GM18505 (cell line): Measurements from ENCODE around the gene RAB3D.
"Not testable (repeated sequence)": the region's sequence is repeated elsewhere in the genome, so short reads cannot be mapped to it uniquely, and the experiment has no call there.

ENCODE experiments used
- ATAC-seq: cut with Tn5 transposase; IDR thresholded peaks from one replicate; pipeline ENCODE4 v1.9.1; 2021; ENCODE audit not compliant: unreplicated experiment
- POLR2A ChIP-seq: IDR thresholded peaks from 4 replicates; pipeline ENCODE4 v1.6.1; 2011; ENCODE audit warnings: borderline replicate concordance; ENCODE audit not compliant: insufficient read depth, insufficient read length; ENCODE audit errors: extremely low read depth

Gene RAB3D

DNA sequence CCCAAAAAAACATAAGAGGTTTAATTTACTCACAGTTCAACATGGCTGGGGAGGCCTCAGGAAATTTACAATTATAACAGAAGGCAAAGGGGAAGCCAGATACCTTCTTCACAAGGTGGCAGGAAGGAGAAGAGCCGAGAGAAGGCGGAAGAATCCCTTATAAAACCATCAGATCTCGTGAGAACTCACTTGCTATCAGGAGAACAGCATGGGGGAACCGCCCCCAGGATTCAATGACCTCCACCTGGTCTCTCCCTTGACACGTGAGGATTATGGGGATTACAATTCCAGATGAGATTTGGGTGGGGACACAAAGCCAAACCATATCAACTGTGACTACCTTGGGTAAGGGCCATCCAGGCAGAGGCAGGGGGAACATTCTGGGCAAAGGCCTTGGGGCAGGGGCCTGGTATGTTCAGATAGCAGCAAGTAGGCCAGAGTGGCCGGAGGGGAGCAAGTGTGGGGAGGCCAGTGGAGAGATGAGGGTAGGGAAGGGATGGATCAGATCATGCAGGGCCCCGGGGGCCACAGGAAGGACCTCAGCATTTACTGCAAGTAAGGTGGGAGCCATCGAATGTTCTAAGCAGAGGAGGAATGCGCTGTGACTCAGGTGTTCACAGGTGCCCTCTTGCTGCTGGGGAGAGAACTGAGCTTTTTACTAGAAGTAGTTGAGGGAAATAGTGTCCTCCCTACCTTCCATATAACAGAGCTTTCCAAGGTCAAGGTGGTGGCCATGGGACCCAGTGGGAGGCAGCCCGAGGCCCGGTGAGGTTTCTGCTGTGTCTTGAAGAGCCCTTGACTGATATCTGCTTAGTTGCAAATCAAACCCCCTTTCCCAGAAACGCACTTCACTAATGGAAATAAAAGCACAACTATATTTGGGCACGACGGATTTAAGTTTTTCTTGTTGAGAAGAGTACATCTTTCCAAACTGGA lies 18.0 kb downstream of the RAB3D start:
- ATAC-seq: no peak
- TF ChIP-seq POLR2A: no peak

DNA sequence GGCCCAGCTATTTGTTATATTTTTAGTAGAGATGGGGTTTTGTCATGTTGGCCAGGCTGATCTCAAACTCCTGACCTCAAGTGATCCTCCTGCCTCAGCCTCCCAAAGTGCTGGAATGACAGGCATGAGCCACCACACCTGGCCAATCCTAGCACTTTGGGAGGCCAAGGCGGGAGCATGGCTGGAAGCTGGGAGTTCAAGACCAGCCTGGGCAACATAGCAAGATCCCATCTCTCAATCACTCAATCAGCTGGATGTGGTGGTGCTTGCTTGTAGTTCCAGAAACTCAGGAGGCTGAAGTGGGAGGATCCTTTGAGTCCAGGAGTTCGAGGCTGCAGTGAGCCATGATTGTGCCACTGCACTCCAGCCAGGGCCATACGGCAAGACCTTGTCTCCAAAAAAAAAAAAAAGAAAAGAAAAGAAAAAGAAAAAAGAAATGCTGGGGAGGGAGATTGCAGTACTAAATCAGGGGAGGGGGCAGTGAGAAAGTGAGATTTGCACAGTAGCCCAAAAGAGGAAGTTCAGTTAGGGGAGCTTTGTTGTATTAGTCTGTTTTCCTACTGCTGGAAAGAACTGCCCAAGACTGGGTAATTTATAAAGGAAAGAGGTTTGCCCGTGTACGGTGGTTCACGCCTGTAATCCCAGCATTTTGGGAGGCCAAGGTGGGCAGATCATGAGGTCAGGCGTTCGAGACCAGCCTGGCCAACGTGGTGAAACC lies 19.0 kb downstream of the RAB3D start:
- not testable (repeated sequence) for ATAC-seq

DNA sequence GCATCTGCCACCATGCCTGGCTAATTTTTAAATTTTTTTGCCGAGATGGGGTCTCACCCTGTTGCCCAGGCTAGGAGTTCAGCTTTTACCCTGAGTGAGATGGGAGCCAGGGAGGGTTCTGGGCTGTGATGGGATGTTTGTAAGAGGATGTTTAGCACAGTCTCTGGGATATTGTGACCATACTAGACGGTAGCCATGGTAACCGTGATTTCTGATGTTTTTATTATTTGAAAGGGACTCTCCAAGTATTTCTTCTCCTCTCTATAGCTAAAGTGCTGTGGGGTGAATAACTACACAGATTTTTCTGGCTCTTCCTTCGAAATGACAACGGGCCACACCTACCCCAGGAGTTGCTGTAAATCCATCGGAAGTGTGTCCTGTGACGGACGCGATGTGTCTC lies 33.1 kb downstream of the RAB3D start:
- no peak for ATAC-seq
- no peak for TF ChIP-seq POLR2A

DNA sequence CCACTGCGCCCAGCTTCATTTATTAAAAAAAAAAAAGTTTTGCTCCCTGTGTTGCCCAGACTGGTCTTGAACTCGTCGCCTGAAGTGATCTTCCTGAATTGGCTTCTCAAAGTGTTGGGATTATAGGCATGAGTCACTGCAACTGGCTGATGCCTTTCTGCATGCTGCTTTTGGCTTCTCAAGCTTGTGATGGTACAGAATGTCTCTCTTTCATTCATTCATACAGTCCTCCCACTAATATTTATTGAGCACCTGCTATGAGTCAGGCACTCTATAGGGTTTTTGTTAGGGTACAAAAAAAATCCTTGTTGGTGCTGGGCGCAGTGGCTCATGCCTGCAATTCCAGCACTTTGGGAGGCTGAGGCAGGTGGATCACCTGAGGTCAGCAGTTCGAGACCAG lies 34.5 kb downstream of the RAB3D start:
- no peak for TF ChIP-seq POLR2A
- no peak for ATAC-seq

DNA sequence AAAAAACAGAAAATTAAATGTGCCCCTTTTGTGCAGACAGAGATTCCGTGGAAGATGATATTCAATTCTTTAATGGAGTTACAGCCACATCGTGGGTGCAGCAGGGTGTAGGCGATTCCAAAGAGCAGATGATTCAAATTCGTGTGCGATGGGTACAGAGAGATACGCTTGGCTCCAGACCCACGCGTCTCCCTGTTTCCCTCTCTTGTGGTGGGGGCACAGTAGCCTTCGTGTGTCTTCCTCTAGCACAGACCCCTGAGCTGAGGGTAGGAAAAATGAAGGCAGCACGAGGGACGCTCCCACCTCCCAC lies 38.7 kb downstream of the RAB3D start:
- no peak for TF ChIP-seq POLR2A
- ATAC-seq: no peak

DNA sequence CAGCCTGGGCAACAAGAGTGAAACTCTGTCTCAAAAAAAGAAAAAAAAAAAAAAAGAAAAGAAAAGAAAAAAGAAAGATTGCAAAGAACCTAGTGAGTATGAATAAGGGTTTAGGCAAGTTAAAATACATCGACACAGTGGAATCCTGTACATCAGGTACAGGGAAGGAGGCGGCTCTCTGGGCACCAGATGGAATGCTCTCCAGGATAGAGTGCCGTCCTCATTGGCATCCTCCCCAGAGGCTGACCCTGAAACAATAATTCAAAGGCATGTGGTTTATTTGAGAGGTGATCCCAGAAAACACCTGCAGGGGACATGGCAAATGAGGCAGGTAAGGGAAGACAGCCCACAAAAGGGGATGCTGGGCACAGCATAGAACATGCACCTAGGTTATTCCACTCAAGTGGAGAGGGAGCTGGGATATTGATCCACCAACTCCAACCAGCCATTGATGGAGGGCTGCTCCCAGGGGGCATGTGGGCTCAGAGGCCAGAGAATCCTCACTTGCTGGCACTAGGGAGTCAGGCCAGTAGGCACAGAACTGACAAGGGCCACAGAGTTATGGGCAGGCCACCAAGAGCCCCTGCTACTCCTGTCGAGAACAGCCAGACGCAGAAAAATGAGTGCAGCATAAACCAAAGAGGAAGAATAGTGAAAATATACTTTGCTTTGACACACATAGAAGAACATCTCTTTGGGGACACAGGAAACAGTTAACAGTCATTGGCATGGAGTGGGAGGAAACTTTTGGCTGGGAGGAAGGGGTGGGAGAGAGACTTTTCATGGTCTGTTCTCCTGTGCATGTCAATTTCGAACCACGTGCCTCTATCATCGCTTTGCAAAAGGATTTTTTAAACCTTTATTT lies 39.3 kb downstream of the RAB3D start:
- ATAC-seq: no peak
- TF ChIP-seq POLR2A: no peak

DNA sequence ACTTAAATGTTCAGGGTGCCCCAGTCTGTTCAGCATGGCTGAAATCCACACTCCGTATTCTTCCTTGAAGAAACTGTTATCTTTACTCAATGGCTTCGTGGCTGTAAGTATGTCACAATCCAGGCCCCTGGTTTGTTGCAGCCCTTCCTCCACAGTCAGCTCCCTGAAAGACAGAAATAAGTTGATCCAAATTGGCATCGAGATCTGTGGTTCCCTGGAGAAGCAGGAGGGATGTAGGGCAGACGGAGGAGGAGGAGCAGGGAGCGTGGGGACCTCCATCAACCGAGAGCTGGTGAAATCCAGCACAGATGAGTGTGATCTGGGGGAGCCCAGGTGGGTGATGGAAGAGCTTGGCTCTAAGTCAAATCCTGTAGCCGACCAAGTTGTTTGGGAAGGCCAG lies 43.2 kb downstream of the RAB3D start:
- ATAC-seq: no peak
- no peak for TF ChIP-seq POLR2A

DNA sequence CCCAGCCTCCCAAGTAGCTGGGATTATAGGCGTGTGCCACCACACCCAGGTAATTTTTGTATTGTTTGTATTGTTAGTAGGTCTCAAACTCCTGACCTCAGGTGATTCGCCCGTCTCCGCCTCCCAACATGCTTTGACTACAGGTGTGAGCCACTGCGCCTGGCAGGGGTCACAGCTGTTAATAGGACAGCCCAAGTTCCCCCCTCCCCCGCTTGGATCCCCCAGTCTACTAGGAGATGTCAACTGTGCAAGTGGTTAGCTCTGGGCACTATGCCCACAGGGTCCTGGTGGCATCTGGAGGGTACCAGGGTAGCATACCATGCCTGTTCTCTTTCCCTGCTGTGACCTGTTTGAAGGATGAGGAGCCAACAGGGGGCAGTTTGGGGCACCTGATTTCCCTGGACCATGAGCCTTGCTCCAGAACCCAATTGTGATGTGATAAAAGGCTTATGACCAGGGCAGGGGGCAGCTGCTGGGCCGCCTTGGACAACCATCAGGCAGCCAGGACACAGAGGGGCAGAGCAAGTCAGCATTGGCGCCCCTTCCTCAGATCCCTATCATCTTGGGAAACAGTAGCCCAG lies 43.7 kb downstream of the RAB3D start, which contains the start of gene TSPAN16:
Gene TSPAN16, plus strand, starts transcription at position 496 of the 581 bp plus-strand sequence. CDS start 138 bp downstream, outside the sequence.
- TF ChIP-seq POLR2A: no peak
- ATAC-seq: no peak

DNA sequence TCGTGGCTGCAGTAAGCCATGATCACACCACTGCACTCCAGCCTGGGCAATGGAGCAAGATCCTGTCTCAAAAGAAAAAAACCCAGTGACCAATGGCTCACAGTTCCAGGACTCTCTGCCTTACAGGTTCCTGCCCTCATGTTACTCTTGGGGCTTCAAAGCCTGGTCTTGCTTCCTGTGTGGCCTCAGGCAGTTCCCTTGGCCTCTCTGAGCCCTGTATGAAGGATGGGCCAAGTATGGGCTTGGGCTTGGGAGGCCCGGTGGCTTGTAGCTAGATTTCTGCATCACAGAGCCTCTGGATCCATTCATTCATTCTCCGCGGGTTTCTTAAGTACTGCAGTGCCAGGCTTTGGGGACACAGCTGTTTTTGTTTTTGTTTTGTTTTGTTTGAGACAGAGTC lies 44.3 kb downstream of the RAB3D start:
- no peak for ATAC-seq
- TF ChIP-seq POLR2A: no peak

DNA sequence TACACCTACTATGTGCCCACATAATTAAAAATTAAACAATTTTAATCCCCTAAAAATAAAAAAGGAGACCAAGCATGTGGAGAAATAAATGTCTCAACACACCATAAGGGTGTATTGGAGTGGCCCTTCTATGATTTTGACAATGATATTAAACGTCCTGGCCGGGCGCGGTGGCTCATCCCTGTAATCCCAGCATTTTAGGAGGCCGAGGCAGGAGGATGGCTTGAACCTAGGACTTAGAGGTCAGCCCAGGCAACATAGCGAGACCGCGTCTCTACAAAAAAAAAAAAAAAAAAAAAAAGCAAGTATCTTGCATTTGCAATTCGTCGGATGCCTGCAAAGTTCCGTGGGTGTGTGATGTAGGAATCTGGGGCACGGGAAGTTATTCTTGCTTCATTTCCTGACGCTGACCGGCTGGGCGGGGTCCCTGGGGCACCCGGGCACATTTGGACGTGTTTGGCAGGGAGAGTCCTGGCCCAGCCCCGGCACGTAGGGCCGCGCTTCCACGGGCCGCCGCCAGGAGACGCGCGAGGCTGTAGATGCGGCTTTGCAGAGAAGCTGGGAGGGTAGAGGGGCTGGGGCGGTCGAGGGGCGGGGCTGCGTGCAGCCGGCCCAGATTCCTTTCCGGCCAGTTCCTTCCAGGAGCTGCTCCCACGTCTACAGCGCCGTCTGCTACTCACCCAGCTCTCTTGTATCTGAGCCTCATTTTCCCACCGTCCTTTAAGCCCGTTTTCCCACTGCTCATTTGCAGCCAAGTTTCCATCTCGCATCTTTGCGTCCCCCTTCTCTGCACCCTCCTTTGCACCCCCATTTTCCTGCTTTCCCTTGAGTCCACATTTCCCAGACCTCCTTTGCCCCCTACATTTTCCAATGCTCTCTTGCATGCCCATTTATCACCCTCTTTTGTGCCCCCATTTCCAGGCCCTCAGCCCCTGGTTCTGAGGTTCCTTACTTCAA lies 45.7 kb downstream of the RAB3D start:
- no peak for TF ChIP-seq POLR2A
- ATAC-seq: peak; percentile 59

DNA sequence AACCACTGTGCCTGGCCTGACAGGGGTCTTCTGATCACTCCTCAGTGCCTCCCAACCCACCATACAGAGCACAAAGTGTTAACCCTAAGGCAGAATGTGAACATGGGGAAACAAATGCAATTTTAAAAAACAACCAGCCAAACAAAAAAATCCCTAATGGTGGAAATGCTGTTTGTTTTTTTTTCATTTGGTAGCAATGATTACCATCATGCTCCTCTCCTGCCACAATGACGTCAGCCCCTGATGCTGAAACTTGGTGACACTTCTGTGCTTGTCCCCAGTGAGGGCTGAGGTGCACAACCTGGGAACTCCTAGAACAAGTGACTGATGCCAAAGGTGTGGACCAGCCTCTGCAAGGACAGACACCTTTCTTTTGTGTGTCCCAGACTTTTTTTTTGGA lies 47.5 kb downstream of the RAB3D start:
- no peak for ATAC-seq
- TF ChIP-seq POLR2A: no peak

DNA sequence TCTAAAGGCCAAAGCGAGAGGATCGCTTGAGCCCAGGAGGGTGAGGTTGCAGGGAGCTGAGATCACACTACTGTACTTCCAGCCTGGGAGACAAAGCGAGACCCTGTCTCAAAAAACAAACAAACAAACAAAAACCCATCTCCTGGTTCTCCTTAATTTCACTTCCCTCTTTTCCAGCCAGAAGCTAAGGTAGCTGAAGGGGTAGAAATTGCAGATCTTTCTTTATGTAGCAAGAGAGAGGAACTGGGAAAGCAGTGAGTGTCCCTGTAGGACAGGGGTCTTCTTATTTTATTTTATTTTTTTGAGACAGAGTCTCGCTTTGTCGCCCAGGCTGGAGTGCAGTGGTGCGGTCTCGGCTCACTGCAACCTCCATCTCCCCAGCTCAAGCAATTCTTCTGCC lies 48.0 kb downstream of the RAB3D start:
- no peak for ATAC-seq
- TF ChIP-seq POLR2A: no peak

DNA sequence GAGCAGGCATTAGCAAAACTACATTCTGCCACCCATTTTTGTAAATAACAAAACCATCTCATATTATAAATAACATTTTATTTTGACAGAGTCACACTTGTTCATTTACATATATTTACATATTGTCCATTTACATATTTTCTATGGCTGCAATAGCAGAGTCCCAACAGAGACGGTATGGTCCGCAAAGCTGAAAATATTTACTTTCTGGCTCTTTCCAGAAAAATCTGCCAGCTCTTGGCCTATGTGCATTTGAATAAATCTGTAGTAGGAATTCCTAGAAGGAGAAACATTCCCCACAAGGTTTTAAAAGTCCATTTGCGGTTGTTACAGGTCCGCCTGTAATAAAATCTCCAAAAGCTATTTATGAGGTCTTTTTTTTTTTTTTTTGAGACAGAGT lies 49.2 kb downstream of the RAB3D start:
- no peak for ATAC-seq
- no peak for TF ChIP-seq POLR2A

DNA sequence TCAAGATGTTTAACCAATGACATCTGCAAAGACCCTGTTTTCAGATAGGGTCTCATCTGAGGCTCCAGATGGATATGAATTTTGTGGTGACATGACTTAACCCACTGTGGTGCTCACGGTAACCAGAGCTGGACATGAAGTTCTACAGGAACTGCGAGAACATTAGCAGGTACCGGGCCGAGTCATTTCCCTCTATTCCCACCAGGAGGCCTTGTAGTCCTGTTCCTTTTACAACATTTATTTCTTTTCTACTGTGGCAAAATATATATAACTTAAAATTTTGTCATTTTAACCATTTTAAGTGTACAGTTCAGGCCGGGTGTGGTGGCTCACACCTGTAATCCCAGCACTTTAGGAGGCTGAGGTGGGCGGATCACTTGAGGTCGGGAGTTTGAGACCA lies 51.1 kb downstream of the RAB3D start:
- TF ChIP-seq POLR2A: no peak
- ATAC-seq: no peak
